Stimulated activated CD8-positive, alpha-beta memory T cell treated with anti-CD3 and anti-CD28 coated beads, Interleukin-7, amount 100 ng/mL, for 1 hour (primary cell): Measurements from ENCODE around the gene MYH6.
A peak's percentile ranks its signal among the peaks of the same experiment; 100 is the strongest.
"Not testable (repeated sequence)": the region's sequence is repeated elsewhere in the genome, so short reads cannot be mapped to it uniquely, and the experiment has no call there.

ENCODE experiments used
- DNase-seq, 2 donors: peaks; one replicate each; pipeline ENCODE4 v3.0.0-alpha.2; 2020; ENCODE audit warnings: low read depth in 2 of 2

Gene MYH6

GRCh38 chr14:23396781-23397407, 11.2 kb downstream of the MYH6 start:
- DNase-seq: no peak

- DNase-seq: no peak
These were observed 11.9 kb downstream of the MYH6 start for GRCh38 chr14:23396126-23396525.

GRCh38 chr14:23392613-23393012, 15.5 kb downstream of the MYH6 start:
- DNase-seq: no peak

GRCh38 chr14:23389871-23390270, 18.2 kb downstream of the MYH6 start:
- DNase-seq: not testable (repeated sequence)

GRCh38 chr14:23389396-23389795, 18.7 kb downstream of the MYH6 start:
- no peak for DNase-seq

- no peak for DNase-seq
These were observed 19.1 kb downstream of the MYH6 start for GRCh38 chr14:23388996-23389395.

- DNase-seq: no peak
These were observed 19.9 kb downstream of the MYH6 start for GRCh38 chr14:23387916-23388882.

GRCh38 chr14:23386999-23387398, 21.1 kb downstream of the MYH6 start:
- no peak for DNase-seq

- not testable (repeated sequence) for DNase-seq
These were observed 21.8 kb downstream of the MYH6 start for GRCh38 chr14:23386266-23386657.

- no peak for DNase-seq
These were observed 22.3 kb downstream of the MYH6 start for GRCh38 chr14:23385642-23386265.

- DNase-seq: no peak
These were observed 22.8 kb downstream of the MYH6 start for GRCh38 chr14:23385244-23385641.

GRCh38 chr14:23384364-23385080, 23.6 kb downstream of the MYH6 start:
- DNase-seq: no peak

GRCh38 chr14:23382731-23383440, 25.2 kb downstream of the MYH6 start:
- DNase-seq: no peak

GRCh38 chr14:23382276-23382675, 25.8 kb downstream of the MYH6 start:
- no peak for DNase-seq

GRCh38 chr14:23381871-23382270, 26.2 kb downstream of the MYH6 start:
- no peak for DNase-seq

GRCh38 chr14:23380976-23381375, 27.1 kb downstream of the MYH6 start:
- DNase-seq: no peak

- no peak for DNase-seq
These were observed 27.7 kb downstream of the MYH6 start for GRCh38 chr14:23380197-23380914.

- peak; percentile 20 to 37 for DNase-seq
These were observed 28.5 kb downstream of the MYH6 start for GRCh38 chr14:23379366-23380196.

GRCh38 chr14:23378612-23379220, 29.4 kb downstream of the MYH6 start:
- DNase-seq: no peak
